HS-5 (cell line): ENCODE results near the gene DNAJC24.
A peak's percentile ranks its signal among the peaks of the same experiment; 100 is the strongest.
"Not testable (repeated sequence)": the region's sequence is repeated elsewhere in the genome, so short reads cannot be mapped to it uniquely, and the experiment has no call there.

Experiments
- DNase-seq: peaks from one replicate; pipeline ENCODE4 v3.0.0-alpha.2; 2012; ENCODE audit warnings: low read depth

Gene DNAJC24

GRCh38 chr11:31369348-31370329, at the start of gene DNAJC24, which contains the start of gene DCDC1:
DNAJC24 (plus strand) TSS chr11:31369860; CDS start chr11:31370749, 889 bp downstream.
DCDC1 (minus strand) TSS chr11:31369739; CDS start chr11:31328280, 41,459 bp downstream.
- peak; percentile 71 for DNase-seq

DNA sequence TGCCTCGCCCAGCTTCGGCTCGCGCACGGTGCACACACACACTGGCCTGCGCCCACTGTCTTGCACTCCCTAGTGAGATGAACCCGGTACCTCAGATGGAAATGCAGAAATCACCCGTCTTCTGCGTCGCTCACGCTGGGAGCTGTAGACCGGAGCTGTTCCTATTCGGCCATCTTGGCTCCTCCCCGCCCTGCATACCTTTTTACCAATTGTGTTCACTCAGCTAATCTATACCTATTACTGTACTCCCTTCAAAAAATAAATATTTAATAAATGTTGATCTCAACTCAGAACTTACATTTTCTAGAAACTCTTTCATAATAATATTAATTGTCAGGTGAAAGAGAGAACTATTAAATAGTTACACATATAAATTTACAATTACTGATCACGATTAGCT, 48.2 kb upstream of the DNAJC24 start:
- not testable (repeated sequence) for DNase-seq

DNA sequence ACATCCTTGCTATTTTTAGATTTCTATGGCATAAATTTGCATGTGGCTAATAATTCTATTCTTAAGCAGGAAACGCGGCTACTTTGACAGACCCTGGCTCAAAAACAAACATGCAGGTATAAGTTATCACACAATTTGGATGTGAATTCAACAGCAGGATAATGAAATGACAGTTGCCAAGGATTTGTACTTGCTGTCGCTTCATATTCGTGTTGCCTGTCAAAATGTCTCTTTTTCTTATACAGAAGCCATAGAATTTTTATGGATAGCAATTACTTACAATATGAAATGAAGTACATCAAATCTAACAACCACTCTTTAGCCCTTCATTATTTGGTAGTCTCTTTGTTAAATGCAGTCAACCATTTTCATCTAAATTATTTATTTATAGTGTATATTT, 46.5 kb upstream of the DNAJC24 start:
- no peak for DNase-seq

GRCh38 chr11:31325160-31325559, 44.5 kb upstream of the DNAJC24 start:
- DNase-seq, result peak; percentile 82

DNA sequence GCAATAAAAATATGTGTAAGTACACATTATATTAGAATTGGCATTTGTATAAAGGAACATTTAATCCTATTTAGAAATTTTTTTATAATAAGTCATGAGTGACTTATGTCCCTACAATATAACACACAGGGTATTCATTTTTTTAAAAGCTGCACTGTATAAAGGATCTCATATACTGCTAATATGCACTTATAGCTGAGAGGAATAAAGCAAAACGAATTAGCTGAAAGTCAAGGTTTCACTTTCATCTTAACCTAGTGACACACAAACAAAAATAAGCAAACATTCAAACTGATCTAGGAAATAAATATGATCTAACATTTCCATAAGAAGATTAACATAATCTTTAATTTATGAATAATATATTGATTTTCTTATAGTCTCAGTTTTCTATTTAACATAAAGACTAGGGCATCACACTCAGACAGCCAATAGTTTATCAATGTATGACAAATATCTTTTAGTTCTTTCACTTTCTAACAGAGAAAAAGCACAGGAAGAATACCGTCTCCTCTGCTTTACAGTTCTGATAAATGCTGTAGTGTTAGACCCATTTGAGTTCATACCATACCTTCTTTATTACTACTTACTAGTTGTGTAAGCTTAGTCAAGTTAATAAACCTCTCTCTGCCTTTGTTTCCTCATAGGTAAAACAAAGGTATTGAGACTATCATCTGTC, 43.1 kb upstream of the DNAJC24 start:
- no peak for DNase-seq

DNA sequence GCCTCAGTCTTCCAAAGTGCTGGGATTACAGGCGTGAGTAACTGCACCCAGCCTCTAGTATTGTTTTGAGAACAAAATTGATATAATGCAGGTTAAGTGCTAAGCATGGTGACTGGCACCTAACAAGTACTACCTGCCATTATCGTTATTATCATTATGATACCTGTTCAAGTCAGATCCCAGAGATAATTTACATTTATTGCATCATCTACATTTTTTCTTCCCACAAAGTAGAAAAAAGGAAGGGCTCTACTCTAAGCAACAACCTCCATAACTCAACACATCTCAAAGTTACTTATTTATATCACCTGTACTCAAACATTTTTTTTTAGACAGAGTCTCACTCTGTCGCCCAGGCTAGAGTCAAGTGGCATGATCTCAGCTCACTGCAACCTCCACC, 42.2 kb upstream of the DNAJC24 start:
- DNase-seq, result no peak

GRCh38 chr11:31328697-31329096, 41.0 kb upstream of the DNAJC24 start:
- no peak for DNase-seq

DNA sequence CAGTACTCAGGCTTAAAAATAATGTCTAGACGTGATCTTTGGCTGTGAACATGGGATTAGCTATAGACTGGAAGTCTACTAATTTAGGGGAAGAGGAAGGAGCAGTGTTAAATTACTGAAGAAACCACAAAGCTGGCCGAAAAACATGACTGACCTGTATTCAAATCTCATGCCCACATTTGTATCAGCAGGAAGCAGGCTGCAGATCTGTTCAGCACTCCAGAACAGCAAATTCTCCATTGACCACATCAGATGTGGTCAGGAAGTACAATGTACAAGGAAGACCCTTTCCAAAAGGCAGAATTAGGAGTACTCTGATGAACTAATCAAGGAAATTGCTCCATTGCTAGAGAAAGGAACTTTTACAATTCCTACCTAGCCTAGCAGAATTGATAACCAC, 31.9 kb upstream of the DNAJC24 start:
- DNase-seq, result no peak

DNA sequence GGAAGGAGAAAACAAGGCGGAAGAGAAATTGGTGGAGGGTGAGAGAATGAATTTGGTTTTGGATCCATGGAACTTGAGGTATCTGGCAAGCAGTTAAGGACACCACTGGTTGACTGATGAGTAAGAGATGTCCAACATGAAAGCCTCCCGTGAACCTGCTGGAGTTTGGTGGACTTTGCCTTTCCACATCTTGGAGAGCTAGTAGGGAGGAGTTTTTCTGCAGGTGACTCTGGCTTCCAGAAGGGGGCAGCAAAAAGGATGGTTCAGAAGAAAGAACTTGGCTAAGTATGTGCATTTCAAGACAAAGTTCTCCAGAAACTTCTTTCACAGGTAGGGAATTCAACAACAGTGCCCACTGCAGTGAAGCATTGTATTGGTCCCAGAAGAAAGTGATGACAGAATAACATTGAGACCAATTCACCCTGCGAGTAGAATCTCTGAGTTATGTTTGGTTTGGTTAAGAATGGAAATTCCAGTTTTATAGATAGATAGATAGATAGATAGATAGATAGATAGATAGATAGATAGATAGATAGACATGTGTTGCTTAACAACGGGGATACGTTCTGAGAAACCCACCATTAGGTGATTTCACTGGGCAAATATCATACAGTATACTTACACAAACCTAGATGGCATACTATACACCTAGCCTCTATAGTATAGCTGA, 28.6 kb upstream of the DNAJC24 start:
- DNase-seq, result no peak

DNA sequence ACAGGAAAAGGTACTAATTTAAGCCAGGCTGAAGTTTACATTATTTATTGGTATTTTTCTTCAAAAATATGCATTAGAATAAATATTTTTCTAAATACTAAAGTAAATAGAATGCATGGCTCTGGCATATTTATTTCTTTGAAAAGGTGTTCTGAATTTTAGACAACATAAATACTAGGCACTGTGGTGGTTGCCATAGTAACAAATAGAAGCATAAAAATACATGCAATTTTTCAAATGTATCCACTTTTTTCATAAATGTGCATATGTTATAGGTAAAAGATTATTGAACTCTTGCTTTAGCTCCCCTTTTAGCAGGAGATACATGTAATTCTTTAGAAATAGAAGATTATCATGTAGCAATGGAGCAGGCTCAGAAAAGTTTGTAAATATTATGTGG, 18.5 kb upstream of the DNAJC24 start:
- DNase-seq, result no peak

DNA sequence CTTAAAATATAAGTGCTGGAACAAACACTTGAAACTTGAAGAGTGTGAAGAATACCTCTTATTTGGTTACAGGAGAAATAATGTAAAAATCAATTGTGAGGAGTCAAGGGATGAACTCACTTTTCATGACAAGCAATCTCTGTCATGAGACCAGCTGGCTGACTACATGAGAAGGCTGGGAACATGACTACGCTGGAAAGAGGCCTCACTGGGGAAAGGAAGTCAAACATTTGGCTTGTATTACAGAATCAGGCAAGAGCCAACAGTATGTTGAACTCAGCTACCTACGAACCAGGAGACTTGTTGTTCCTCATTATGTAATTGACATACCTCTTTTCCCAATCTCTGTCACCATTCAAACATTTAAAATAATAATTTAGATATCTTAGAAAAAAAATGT, 14.5 kb upstream of the DNAJC24 start:
- peak; percentile 4 for DNase-seq

DNA sequence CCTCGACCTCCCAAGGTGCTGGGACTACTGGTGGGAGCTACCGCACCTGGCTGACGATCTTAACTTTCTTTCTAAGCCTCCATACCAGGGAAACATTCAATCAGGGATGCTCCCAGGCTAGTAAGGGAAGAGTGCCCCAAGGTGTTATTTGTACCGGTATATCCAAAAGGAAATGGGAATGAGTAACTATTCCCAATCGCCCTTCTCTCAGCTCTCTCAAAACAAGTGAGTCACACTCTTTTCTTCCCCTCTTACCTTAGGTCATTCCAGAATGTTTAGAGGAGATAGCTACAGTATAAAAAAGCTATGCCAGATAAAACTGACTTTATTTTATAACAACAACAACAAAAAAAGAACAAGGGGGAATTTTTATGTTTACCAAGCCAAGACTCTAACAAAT, 13.8 kb upstream of the DNAJC24 start:
- DNase-seq, result no peak

- no peak for DNase-seq
Measured at GRCh38 chr11:31361743-31362142, 7.9 kb upstream of the DNAJC24 start.

- no peak for DNase-seq
Measured at GRCh38 chr11:31366795-31367194, 2.9 kb upstream of the DNAJC24 start.

DNA sequence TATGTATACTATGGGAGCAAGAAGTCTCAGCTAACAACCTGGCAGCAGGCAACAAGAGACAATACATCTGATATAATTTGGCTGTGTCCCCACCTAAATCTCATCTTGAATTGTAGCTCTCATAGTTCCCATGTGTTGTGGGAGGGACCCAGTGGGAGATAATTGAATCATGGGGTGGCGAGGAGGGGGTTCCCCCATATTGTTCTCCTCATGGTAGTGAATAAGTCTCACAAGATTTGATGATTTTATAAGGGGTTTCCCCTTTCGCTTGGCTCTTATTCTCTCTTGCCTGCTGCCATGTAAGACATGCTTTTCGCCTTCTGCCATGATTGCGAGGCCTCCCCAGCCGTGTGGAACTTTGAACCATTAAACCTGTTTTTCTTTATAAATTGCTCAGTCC, 6.2 kb downstream of the DNAJC24 start:
- DNase-seq, result no peak

GRCh38 chr11:31383116-31383515, 13.5 kb downstream of the DNAJC24 start:
- DNase-seq, result no peak

DNA sequence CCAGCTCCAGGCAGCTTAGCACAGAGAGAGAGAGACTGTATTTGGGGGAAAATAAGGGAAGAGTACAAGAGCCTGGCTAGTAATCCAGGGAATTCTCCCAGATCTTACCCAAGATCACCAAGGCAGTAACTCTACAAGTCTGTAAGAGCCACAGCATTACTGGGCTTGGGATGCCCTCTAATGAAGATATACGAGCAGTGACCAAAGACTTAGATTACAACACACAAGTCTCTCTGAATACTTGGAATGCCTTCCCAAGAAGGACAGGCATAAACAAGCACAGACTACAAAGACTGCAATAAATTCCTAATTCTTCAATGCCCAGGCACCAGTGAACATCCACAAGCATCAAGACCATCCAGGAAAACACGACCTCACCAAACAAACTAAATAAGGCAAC, 17.7 kb downstream of the DNAJC24 start:
- DNase-seq, result no peak

- no peak for DNase-seq
Measured at GRCh38 chr11:31397239-31397834, 27.7 kb downstream of the DNAJC24 start.

DNA sequence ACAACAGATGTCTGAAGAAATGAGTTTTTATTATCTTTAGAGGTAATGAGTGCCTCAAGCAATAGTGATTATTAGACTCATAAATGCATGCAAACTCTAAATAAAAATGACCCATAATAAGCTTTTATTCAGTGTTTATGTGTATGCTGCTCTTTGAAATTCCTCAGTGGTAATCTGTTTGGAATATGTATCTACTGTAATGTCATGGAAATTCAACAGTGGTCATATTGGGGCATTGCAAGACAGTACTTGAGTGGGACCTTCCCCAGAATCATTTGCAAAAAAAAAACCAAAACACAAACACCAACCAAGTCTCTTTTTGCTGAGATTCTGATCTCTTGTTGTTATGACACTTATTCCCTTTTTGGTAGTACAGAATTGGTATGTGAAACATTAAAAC, 35.0 kb downstream of the DNAJC24 start:
- no peak for DNase-seq

GRCh38 chr11:31408201-31408600, 38.5 kb downstream of the DNAJC24 start:
- DNase-seq, result peak; percentile 19

GRCh38 chr11:31412946-31413345, 43.3 kb downstream of the DNAJC24 start:
- DNase-seq, result peak; percentile 43

DNA sequence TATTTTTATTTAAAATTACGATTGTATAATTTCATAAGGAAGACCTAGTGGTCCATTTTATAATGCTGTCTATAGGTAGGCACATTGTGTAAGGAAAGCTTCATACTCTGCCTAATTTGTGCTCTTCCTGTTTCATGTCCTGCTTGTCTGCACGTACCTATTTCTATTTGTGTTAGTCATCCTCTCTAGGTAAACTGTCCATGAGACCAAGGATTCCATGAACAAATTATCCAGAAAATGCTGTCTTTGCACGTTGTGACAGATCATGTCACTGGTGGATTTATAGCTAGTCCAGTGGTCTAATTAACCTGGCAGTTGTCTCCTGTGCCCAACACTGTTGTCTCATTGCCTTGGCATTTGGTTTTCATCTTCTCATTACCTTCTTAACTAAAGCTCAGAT, 44.7 kb downstream of the DNAJC24 start:
- DNase-seq, result no peak
